NT2/D1 (cell line): ENCODE results near the gene THAP12.
A peak's percentile ranks its signal among the peaks of the same experiment; 100 is the strongest.

Experiments used
- DNase-seq: peaks from one replicate; pipeline ENCODE4 v3.0.0-alpha.2; 2011; ENCODE audit warnings: low read depth, low spot score
- H3K27me3 ChIP-seq: 2 replicates; pipeline ENCODE4 v1.6.0; 2011; ENCODE audit warnings: mild to moderate bottlenecking; ENCODE audit not compliant: insufficient read length, insufficient read depth
- H3K36me3 ChIP-seq: 2 replicates; pipeline ENCODE4 v1.6.1; 2011; ENCODE audit warnings: mild to moderate bottlenecking, low read length, mixed read lengths; ENCODE audit not compliant: insufficient read depth, insufficient read length
- H3K4me1 ChIP-seq: 2 replicates; pipeline ENCODE4 v1.5.1; 2011; ENCODE audit not compliant: insufficient read depth, insufficient read length
- H3K4me3 ChIP-seq: 2 replicates; pipeline ENCODE4 v1.5.1; 2011; ENCODE audit warnings: low read depth; ENCODE audit not compliant: insufficient read length
- H3K9ac ChIP-seq: 2 replicates; pipeline ENCODE4 v1.6.0; 2011; ENCODE audit warnings: low read depth; ENCODE audit not compliant: insufficient read length
- H3K9me3 ChIP-seq: 2 replicates; pipeline ENCODE4 v1.5.1; 2011; ENCODE audit warnings: mild to moderate bottlenecking, low read length; ENCODE audit not compliant: insufficient read depth
- SUZ12 ChIP-seq: IDR thresholded peaks from 2 replicates; pipeline ENCODE4 v1.6.1; 2011; ENCODE audit not compliant: insufficient read length, insufficient read depth; ENCODE audit errors: extremely low read depth
- YY1 ChIP-seq: IDR thresholded peaks from 2 replicates; pipeline ENCODE4 v1.6.1; 2011; ENCODE audit not compliant: insufficient read length, insufficient read depth
- ZNF274 ChIP-seq: IDR thresholded peaks from 2 replicates; pipeline ENCODE4 v1.6.1; 2011; ENCODE audit warnings: mild to moderate bottlenecking, low read depth, low read length

THAP12 gene

GRCh38 chr11:76380977-76381719 is at the start of gene THAP12, which contains the start of gene GVQW3:
THAP12 (minus strand) TSS chr11:76381132; CDS start chr11:76380836, 296 bp downstream.
GVQW3 (plus strand) TSS chr11:76381323; CDS start chr11:76381829, 506 bp downstream.
- Histone ChIP-seq H3K36me3 (peaks cover 11% of the 10 kb centered on the region), H3K9ac (peak within 1 kb of the TSS; percentile 82), H3K4me3 (peak within 1 kb of the TSS; percentile 80), H3K4me1 (peaks cover 4% of the 10 kb centered on the region), H3K27me3 (peaks cover 2% of the 10 kb centered on the region), H3K9me3 (peaks cover 4% of the 10 kb centered on the region; the same call in 1 of the 2 replicates)
- DNase-seq = peak; percentile 96
- TF ChIP-seq YY1 (no peak), ZNF274 (no peak), SUZ12 (no peak)

- no peaks in the 10 kb centered on the region for H3K9me3 ChIP-seq
- no peaks in the 10 kb centered on the region for H3K4me1 ChIP-seq
- H3K36me3 ChIP-seq = no peaks in the 10 kb centered on the region
- DNase-seq = no peak
- no peak overlapping the region for H3K4me3 ChIP-seq
- H3K27me3 ChIP-seq = no peaks in the 10 kb centered on the region
- TF ChIP-seq SUZ12 (no peak), YY1 (no peak), ZNF274 (no peak)
- no peak overlapping the region for H3K9ac ChIP-seq
These were observed 45.7 kb upstream of the THAP12 start for GRCh38 chr11:76426660-76427059.

DNA sequence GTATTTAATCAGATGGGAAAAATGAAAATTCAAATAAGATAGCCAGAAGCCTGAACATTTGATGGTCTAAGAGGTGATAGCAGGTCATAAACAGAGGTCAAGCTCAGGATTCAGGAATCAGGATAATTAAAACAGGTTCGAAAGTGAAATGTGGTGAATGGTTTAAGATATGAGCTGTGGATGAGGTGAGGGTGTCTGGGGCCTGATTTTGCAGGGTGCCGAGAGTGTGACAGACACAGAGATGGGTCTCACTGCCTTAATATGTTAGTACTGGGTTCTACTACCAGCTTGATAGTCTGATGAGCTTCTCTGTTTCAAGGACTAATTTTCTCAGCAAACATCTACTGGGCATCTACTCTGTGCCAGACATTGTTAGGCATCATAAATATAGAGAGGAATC is 44.0 kb upstream of the THAP12 start:
- DNase-seq = no peak
- H3K27me3 ChIP-seq = no peaks in the 10 kb centered on the region
- no peaks in the 10 kb centered on the region for H3K4me1 ChIP-seq
- TF ChIP-seq YY1 (no peak), ZNF274 (no peak), SUZ12 (no peak)
- H3K9me3 ChIP-seq = no peaks in the 10 kb centered on the region
- H3K36me3 ChIP-seq = no peaks in the 10 kb centered on the region
- H3K4me3 ChIP-seq = no peak overlapping the region
- no peak overlapping the region for H3K9ac ChIP-seq

DNA sequence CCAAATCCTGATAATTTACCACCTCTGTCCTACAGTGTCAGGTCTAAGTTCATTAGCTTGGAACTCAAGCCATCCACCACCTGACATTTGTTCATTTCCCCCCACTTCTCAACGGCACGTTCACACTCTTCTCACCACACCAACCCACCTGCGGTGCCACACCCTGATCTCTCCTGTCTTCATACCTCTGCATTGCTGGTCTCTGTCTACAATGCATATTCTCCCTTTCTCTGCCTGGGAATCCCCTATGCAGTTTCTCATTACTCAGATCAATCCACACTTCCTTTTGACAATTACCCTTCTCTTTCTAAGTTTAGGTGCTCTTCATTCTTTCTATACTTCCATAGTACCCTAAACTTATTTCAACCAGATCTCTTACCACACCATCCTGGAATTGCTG is 43.4 kb upstream of the THAP12 start:
- no peak for DNase-seq
- Histone ChIP-seq H3K27me3 (no peaks in the 10 kb centered on the region), H3K4me1 (no peaks in the 10 kb centered on the region), H3K9me3 (no peaks in the 10 kb centered on the region), H3K4me3 (no peak overlapping the region), H3K36me3 (no peaks in the 10 kb centered on the region), H3K9ac (no peak overlapping the region)
- TF ChIP-seq SUZ12 (no peak), ZNF274 (no peak), YY1 (no peak)

DNA sequence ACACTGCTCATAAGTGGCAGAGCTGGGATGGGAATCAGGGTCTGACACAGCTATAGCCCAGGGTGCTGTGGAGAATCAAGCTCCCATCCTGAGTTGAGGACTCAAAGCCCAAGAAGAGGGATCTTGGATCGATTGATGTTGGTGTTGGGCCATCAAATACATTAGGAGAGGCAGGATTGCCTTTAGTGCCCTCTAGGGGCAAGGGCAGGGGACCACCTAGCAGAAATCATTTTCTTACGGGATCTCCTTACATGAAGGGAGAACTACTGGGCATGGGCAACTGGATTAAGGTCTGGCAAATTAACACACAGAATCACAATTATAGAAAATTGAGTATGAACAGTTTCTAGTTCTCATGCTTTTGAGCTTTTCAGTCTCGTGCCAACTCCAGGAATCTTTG is 39.0 kb upstream of the THAP12 start:
- Histone ChIP-seq H3K27me3 (no peaks in the 10 kb centered on the region), H3K36me3 (no peaks in the 10 kb centered on the region), H3K4me1 (no peaks in the 10 kb centered on the region), H3K4me3 (no peak overlapping the region), H3K9ac (no peak overlapping the region), H3K9me3 (no peaks in the 10 kb centered on the region)
- peak; percentile 8 for DNase-seq
- TF ChIP-seq YY1 (no peak), ZNF274 (no peak), SUZ12 (no peak)

GRCh38 chr11:76415073-76415472 is 34.1 kb upstream of the THAP12 start:
- H3K27me3 ChIP-seq = no peaks in the 10 kb centered on the region
- no peak for TF ChIP-seq YY1
- TF ChIP-seq SUZ12 = no peak
- TF ChIP-seq ZNF274 = no peak
- no peak for DNase-seq

DNA sequence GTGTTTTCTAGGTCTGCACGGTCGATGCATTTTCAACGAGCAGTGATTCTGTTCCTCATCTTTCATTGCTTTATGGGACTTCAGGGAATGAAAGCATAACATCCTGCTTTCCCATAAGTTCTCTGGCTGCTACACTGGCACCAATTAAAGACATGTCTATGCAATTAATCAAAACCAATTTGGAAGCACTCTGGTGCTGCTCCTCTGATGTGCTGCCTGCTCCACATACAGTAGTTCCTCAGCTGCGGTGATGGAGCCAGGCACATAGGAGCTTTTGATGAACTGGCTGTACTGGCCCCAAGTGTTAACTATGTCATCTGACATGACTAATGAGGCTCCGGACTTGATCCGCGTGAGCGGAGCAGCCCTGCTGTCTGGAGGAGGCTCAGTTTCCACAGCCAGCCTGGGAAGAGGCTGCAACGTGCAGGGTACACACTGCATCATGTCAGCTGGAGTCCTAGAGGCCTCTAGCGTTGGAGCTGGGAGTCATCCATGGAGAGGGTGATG is 30.0 kb upstream of the THAP12 start:
- H3K9me3 ChIP-seq = no peaks in the 10 kb centered on the region
- no peak overlapping the region for H3K4me3 ChIP-seq
- no peak for DNase-seq
- TF ChIP-seq YY1 (no peak), SUZ12 (no peak), ZNF274 (no peak)
- H3K27me3 ChIP-seq = no peaks in the 10 kb centered on the region
- no peaks in the 10 kb centered on the region for H3K4me1 ChIP-seq
- no peak overlapping the region for H3K9ac ChIP-seq
- H3K36me3 ChIP-seq = no peaks in the 10 kb centered on the region

More at GRCh38 chr11:76415073-76415472, 34.1 kb upstream of the THAP12 start:
- no peaks in the 10 kb centered on the region for H3K4me1 ChIP-seq
- H3K9ac ChIP-seq = no peak overlapping the region
- no peak overlapping the region for H3K4me3 ChIP-seq
- H3K9me3 ChIP-seq = no peaks in the 10 kb centered on the region
- H3K36me3 ChIP-seq = no peaks in the 10 kb centered on the region
